GM19099 (cell line): ENCODE results near the gene GLRX5.
A peak's percentile ranks its signal among the peaks of the same experiment; 100 is the strongest.

ENCODE experiments used
- POLR2A ChIP-seq: IDR thresholded peaks from 3 replicates; pipeline ENCODE4 v1.6.1; 2011; ENCODE audit warnings: low read depth; ENCODE audit not compliant: insufficient read length; ENCODE audit errors: extremely low read depth

GLRX5 gene

DNA sequence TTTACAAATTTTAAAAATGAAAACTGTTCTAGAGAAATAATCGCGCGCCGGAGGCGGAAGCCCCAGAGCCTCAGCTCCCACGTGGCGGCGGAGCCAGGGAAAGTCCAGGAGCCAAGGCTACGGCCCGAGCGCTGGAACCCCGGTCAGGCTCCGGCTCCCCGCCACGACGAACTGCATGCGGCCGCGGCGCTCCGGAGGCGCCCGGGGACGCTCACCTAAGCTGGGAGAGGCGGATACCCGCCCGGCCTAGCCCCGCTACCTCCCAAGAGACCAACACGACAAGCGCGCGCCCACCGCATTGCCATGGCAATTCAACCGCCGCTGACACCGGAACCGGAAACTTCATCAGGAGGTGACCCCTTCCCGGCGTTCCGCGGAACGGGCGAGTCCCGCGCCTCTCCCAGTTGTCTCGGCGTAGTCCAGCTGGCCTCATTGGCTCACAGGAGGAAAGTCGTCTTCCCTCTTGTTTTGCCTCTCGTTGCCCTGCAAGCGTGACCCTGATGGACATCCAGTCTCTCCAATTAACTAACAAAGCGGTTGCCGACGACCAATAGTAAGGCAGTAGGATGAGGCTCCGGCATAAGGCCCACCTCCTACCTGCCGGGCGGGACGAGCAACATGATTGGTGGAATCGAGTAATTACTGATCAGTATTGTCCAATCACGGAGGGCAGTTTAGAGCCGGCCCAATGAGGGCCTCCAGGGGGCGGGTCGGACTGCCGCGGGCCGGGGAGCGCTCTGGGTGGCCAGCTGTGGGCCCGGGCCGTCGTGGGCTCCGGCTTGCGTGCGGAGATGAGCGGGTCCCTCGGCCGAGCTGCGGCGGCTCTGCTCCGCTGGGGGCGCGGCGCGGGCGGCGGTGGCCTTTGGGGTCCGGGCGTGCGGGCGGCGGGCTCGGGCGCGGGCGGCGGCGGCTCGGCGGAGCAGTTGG lies at the start of gene GLRX5:
Gene GLRX5, plus strand, starts transcription at position 752 of the 927 bp plus-strand sequence. Its CDS starts 40 bp downstream, at position 792.
- peak; percentile 78 for TF ChIP-seq POLR2A

DNA sequence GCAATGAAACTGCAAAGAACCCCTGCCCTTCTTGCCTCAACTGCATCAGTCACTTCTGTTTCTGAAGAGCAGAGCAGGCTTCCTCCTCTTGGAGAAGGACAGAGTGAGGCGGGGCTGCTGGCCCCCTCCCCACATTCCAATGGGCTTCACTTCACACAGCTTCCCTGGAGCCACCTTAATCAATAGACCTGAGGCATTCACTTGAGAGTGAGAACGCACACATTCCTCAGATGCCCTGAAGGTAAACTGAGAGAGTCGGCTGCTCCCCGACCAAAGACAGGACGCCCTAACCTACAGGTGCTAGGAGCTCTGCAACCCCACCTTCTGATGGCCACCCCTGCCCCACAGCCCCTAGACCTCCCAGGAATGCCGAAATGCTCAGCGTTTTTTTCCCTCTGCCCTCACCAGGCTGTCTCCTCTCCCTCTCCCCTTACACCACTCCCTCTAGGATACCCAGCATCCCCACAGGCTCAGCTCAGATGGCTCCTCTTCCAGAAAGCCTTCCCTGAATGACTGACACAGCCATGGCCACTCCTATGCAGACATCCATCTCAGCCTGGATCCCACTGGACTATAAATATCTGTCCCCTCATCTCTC lies 49.5 kb upstream of the GLRX5 start:
- TF ChIP-seq POLR2A = no peak

DNA sequence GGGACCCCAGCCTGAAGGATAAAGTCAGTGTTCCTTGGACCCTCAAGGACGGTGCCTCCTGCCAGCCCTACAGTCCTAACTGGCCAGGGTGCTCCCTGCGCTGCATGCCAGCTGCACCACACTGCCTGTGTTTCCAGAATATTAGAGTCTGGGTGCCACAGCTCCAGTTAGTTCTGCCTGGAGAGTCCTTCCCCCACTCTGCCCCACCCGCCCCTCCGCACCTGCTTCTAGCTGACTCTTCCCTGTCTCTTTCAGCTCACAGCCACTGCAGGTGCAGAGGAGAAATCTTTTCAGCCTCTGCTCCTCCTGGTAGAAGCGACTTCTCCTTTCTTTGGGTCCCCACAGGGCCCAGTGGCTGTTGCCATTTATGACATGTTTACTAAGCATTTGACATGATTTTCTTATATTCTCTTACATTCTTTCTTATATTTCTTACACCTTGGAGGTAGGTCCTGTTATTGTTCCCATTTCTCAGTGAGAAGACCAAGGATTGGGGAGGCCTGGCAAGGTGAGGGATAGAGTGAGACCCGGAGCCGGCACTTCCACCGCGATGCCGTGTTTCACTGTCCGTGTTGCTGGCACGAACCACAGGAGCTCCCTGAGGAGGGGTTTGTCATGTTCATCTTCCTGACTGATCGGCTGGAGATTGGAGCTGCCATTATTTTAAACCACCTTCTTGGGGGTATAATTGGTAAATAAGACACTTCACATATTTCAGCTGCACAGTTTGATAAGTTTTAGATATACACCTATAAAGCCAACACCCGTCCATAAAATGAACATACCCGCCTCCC lies 47.8 kb upstream of the GLRX5 start:
- TF ChIP-seq POLR2A = no peak

DNA sequence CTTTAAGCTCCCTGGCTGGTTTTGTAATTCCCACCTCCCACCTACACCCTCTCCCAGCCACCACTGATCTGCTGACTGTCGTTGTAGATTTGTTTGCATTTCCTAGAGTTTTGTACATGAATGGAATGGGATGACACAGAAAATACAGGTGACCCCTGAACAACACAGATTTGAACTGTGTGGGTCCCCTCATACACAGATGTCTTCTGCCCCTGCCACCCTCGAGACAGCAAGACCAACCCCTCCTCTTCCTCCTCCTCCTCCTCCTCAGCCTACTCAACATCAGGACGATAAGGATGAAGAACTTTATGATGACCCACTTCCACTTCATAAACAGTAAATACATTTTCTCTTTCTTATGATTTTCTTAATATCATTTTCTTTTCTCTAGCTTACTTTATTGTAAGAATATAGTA lies 47.2 kb upstream of the GLRX5 start:
- no peak for TF ChIP-seq POLR2A

DNA sequence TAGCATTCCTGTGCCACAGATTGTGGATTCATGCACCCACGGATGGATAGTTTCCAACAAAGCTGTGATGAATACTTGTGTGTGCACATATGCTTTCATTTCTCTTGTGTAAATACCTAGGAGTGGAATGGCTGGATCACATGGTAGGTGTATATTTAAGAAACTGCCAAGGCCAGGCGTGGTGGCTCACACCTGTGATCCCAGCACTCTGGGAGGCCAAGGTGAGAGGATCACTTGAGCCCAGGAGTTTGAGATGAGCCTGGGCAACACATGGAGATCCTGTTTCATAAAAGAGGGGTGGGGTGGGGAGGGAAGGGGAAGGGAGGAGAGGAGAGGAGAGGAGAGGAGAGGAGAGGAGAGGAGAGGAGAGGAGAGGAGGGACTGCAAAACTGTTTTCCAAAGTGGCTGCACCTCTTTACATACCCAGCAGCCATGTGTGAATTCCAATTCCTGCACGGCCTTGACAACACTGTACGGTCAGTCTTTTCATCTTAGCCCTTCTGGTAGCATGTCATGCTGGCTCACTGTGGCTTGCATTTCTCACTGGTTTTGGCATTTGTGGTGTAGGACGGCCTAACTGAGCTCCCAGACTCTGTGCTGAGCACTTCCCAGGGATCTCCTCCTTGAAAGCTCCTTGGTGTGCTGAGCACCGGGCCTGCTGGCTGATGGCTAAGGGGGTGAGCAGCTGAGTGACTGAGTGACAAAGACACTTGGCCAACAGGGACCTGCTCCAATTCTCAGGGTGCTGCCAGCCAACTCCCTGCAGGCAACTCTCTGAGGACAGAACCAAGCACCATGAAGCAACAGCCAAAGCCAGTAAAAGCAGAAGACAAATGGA lies 46.3 kb upstream of the GLRX5 start:
- no peak for TF ChIP-seq POLR2A

DNA sequence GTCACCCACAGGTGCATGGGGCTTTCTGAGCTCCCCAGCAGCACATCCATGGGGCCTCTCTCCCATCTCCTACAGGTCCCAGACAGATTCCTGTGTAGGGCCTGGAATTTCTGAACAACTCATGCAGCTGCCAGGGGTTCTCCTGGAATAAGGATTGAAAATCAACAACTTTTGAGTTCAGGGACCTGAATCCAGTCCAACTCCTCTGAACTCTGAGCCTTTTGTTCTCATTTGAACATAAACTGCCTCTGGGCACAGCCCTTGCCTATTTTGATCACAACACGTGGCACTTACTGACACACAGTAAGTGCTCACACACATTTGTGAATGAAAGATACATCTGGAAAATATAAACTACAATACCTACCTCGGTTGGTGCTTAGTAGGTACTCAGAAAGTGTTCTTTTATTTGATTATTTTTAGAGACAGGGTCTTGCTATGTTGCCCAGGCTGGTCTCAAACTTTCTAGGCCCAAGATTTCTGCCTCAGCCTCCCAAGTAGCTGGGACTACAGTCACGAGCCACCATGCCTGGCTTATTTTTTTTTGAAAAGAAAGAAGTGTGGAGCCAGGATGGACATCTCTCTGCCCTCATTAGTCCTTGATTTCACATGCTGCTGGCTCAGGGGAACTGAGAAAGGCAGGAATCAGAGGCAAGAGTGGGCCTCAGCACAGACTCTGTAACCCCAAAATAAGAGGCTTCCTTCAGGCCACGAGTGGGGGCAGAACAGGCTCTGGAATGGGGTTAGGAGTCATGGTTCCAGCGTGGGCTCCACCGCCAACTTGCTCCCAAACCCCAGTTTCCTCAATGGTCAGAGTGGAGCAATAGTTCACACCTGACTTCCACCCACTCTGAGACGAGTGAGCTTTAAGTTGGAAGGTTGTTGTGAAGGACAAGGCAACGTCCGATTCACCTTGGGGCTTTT lies 45.4 kb upstream of the GLRX5 start:
- TF ChIP-seq POLR2A = no peak

DNA sequence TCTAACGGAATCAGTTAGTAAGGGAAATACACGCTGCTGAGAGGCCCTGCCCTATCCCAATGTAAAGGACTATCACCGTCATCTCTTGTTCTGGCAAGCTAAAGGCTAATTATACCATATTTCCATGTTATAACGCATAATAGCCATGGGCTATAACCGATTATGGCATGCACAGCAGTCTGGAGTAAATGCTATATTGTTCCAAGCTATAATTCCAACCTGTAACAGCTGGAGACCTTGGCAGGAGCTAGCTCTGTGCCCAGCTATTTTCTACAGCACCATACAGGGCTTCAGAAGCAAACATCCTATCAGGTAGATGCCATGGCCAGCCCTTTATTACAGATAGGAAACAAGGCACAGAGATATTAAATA lies 44.7 kb upstream of the GLRX5 start:
- no peak for TF ChIP-seq POLR2A

DNA sequence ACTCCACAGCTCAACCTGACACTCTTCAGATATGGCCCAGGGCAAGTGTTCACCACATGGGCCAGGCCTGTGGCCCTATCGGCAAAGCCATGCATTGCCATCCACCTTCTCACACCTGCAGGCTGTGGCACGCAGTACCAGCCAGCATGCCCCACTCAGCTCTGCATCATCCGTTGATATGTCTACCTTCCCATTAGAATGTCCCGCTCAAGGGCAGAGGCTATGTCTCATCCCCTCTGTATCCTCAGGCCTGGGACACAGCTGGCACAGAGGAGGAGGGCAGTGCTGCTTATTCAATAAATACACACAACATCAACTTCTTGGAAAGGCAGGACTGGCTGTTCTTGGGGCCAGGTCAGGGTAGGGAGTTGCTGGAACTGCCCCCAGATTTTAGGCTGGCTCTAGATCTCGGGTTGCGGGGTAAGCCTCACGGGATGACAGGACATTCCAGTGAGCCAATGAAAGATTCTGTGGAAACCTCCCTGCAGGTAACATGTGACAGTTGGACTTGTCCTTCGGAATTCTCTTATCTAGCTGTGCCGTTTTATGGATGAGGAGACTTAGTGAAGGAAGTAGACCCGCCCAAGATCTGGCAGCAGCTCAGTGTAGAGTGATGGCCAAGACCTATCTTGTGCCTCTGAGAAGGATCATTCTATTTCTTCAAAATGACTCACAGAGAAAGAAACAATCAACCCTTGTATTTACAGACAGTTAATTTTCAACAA lies 44.0 kb upstream of the GLRX5 start:
- TF ChIP-seq POLR2A = no peak

DNA sequence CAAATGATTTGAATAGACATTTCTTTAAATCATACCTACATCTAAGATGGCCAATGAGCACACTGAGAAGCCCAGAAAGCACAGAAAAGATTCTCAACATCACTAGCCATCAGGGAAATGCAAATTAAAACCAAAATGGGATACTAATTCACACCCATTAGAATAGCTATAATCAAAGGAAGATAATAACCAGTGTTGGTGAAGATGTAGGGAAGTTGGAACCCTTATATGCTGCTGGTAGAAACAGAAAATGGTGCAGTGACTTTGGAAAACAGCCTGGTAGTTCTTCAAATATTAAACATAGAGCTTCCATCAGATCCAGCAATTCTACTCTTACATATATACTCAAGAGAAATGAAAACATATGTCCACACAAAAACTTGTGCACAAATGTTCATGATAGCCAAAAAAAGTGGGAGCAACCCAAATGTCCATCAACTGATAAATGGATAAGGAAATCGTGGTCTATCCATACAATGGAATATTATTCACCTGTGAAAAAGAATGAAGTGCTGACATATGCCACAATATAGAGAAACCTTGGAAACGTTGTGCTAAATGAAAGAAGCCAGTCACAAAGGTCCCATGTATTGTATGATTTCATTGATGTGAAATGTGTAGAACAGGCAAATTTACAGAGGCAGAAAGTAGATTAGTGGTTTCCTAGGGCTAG lies 42.8 kb upstream of the GLRX5 start:
- TF ChIP-seq POLR2A = no peak

DNA sequence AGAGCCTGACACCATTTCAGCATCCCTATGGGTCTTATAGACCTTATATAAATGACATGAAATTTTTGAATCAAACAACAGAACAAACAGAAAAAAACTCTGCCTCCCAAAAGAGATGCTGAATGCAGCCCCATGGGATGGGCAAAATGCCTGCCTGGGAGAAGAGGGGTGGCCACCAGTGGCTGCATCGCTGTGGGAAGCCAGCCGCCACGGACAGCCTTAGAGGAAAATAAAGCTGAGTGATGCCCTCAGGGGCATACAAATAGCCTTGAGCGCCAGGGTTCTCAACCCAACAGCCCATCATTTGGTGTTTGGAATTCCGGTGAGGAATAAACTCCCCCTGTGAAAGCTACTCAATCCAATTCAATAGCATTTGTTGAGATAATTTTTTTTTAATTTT lies 41.3 kb upstream of the GLRX5 start:
- no peak for TF ChIP-seq POLR2A

DNA sequence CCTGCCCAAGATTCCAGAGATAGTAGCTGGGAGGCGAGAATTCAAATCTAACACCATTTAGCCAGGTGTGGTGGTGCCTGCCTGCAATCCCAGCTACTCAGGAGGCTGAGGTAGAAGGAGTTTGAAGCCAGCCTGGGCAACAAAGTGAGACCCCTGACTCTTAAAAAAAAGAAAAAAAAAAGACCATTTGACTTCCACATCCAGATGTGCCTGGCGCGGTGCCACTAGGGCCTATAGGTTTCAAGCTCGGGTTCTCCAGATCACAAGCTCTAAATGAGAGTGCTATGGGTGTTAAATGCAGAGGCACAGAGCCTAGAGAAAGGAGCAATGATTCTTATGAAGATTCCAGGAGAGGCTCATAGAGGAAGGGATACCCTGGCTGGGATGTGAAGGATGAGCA lies 40.9 kb upstream of the GLRX5 start:
- TF ChIP-seq POLR2A = no peak

DNA sequence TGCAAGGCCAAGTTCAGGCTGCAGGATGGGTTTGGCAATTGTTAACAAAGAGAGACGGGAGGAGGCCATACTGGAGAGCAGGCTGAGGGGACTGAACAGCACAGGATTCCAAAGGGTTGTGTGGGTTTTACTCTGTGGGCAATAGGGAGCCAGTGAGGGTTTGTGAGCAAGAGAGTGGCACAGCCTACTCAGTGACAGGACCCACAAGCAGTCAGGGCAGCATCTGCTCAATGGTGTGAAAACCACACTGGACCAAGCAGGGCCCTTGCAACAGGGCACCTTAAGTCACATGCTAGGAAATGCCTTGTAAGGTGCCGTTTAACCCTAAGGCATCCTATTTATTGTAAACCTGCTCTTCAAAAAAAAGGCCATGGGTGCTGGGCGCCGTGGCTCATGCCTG lies 40.4 kb upstream of the GLRX5 start:
- TF ChIP-seq POLR2A = no peak
